MCF 10A (cell line): Measurements from ENCODE around the gene C12orf50. TPM values are rescaled to one million over a fixed set of nuclear protein-coding genes. Genes with fewer than 3 reads are reported as not detected.
"Not testable (repeated sequence)": the region's sequence is repeated elsewhere in the genome, so short reads cannot be mapped to it uniquely, and the experiment has no call there.

Experiments used
- BruUV-seq: library from RNA; stranded (reverse); fragments of 400-500 nt; replicated peaks from 2 replicates; lab custom pipeline; 2021; lab: Mats Ljungman, UMichigan
- CTCF ChIA-PET: fragments of 300-600 bp; sonication (Branson Sonifier 250); formaldehyde crosslinking; extraction: SDS; loops from one replicate; lab custom pipeline; 2021; ENCODE audit warnings: antibody characterized with exemption, inconsistent platforms; lab: Yijun Ruan, JAX
- POLR2A ChIA-PET: fragments of 300-600, 350-650 bp; sonication (Branson Sonifier 250); formaldehyde crosslinking; extraction: SDS; loops from one replicate; lab custom pipeline; 2020; ENCODE audit warnings: antibody characterized with exemption, inconsistent platforms; lab: Yijun Ruan, JAX
- DNase-seq: peaks from one replicate; pipeline ENCODE4 v3.0.0-alpha.2; 2018; ENCODE audit not compliant: unreplicated experiment
- H3K27ac Mint-ChIP-seq: one replicate; pipeline ENCODE4 v1.8.0; 2022; ENCODE audit warnings: mild to moderate bottlenecking, low read depth, mixed read lengths; ENCODE audit not compliant: unreplicated experiment
- H3K27me3 Mint-ChIP-seq: one replicate; pipeline ENCODE4 v1.8.0; 2022; ENCODE audit warnings: mixed read lengths; ENCODE audit not compliant: insufficient read depth, unreplicated experiment
- H3K36me3 Mint-ChIP-seq: one replicate; pipeline ENCODE4 v1.8.0; 2022; ENCODE audit warnings: mild to moderate bottlenecking, moderate library complexity, mixed read lengths; ENCODE audit not compliant: insufficient read depth, unreplicated experiment
- H3K4me1 Mint-ChIP-seq: one replicate; pipeline ENCODE4 v1.8.0; 2022; ENCODE audit warnings: mixed read lengths; ENCODE audit not compliant: insufficient read depth, unreplicated experiment
- H3K4me3 Mint-ChIP-seq: one replicate; pipeline ENCODE4 v1.8.0; 2022; ENCODE audit warnings: mild to moderate bottlenecking, moderate library complexity, mixed read lengths; ENCODE audit not compliant: unreplicated experiment
- H3K9me3 Mint-ChIP-seq: one replicate; pipeline ENCODE4 v1.8.0; 2022; ENCODE audit warnings: mixed read lengths; ENCODE audit not compliant: unreplicated experiment
- intact Hi-C: fragments of 100-400 bp; cut with micrococcal nuclease; formaldehyde crosslinking; loops from 2 replicates; pipeline ENCODE4 v1.14.1; 2022
- total RNA-seq: library from RNA; stranded (reverse); gene quantifications from 2 replicates; pipeline ENCODE4 v1.2.3, GENCODE V29; 2022
- TF ChIP-seq, protein P1 (sequence below): fragments of 200-600 bp; IDR thresholded peaks from one replicate; pipeline ENCODE4 v1.8.0; 2022; ENCODE audit warnings: antibody characterized with exemption, mild to moderate bottlenecking; ENCODE audit not compliant: unreplicated experiment

Gene C12orf50
- total RNA-seq, 1 experiment from 2014 or later, result not detected

DNA sequence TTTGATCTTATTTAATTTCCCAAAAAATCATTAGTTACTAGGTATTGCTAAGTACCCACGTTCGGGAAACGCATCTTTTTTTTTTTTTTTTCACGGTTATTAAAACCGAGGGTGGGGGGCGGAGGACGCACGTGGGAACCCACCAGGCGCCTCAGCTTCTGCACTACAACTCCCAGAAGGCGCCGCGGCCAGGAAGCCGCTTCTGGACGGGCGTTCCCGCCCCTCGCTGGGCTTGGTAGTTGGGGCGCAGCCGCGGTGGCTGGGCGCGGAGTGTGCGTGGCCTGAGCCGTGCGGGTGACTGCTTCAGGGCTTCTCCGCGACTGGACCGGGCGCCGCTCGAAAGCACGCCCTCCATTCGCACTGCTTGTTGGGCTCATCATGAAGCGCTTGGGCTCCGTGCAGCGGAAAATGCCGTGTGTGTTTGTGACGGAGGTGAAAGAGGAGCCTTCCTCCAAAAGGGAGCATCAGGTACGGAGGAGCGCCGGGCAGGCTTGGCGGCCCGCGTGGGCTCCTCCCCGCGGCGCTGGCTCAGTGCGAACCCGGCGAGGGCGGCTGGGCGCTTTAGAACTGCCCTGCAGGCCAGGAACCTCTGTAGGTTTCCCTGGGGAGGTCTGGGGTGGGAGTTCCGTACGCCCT, 6.2 kb upstream of the C12orf50 start:
- peaks cover 11% of the 10 kb centered on the region for H3K36me3 Mint-ChIP-seq
- peak; percentile 89 for DNase-seq
- H3K4me3 Mint-ChIP-seq, result peak overlapping the region; percentile 98
- POLR2A ChIA-PET, result interaction anchor here (0.6 to 2.3 kb wide), 7 partner anchors 11 to 107 kb away, joined by 3 to 5 read pairs (median 4); partner anchors contain the start of genes CEP290 and TMTC3
- intact Hi-C loops, result no loop called here
- H3K9me3 Mint-ChIP-seq, result no peaks in the 10 kb centered on the region
- no TSS peak for BruUV-seq
- H3K4me1 Mint-ChIP-seq, result peaks cover 26% of the 10 kb centered on the region
- CTCF ChIA-PET, result interaction anchor here (0.8 kb wide), 1 partner anchor 20 kb away, joined by 4 read pairs; no protein-coding TSS in a partner anchor
- peak overlapping the region; percentile 93 for H3K27ac Mint-ChIP-seq
- H3K27me3 Mint-ChIP-seq, result no peaks in the 10 kb centered on the region
- TF ChIP-seq, protein P1, sequence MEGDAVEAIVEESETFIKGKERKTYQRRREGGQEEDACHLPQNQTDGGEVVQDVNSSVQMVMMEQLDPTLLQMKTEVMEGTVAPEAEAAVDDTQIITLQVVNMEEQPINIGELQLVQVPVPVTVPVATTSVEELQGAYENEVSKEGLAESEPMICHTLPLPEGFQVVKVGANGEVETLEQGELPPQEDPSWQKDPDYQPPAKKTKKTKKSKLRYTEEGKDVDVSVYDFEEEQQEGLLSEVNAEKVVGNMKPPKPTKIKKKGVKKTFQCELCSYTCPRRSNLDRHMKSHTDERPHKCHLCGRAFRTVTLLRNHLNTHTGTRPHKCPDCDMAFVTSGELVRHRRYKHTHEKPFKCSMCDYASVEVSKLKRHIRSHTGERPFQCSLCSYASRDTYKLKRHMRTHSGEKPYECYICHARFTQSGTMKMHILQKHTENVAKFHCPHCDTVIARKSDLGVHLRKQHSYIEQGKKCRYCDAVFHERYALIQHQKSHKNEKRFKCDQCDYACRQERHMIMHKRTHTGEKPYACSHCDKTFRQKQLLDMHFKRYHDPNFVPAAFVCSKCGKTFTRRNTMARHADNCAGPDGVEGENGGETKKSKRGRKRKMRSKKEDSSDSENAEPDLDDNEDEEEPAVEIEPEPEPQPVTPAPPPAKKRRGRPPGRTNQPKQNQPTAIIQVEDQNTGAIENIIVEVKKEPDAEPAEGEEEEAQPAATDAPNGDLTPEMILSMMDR, result no peak

DNA sequence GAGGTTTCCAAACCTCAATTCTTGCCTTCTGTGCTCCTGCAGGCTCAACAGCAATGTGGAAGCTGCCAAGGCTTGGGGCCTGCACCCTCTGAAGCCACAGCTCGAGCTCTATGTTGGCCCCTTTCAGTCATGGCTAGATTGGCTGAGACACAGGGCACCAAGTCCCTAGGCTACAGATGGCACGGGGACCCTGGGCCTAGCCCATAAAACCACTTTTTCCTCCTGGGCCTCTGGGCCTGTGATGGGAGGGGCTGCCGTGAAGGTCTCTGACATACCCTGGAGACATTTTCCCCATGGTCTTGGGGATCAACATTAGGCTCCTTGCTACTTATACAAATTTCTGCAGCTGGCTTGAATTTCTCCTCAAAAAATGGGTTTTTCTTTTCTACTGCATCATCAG, 2.0 kb upstream of the C12orf50 start:
- BruUV-seq, intact Hi-C loops, H3K27ac Mint-ChIP-seq, H3K4me3 Mint-ChIP-seq, DNase-seq, POLR2A ChIA-PET, H3K4me1 Mint-ChIP-seq, H3K9me3 Mint-ChIP-seq, H3K27me3 Mint-ChIP-seq, CTCF ChIA-PET: not testable (repeated sequence)
- H3K36me3 Mint-ChIP-seq, result peaks cover 11% of the 10 kb centered on the region

DNA sequence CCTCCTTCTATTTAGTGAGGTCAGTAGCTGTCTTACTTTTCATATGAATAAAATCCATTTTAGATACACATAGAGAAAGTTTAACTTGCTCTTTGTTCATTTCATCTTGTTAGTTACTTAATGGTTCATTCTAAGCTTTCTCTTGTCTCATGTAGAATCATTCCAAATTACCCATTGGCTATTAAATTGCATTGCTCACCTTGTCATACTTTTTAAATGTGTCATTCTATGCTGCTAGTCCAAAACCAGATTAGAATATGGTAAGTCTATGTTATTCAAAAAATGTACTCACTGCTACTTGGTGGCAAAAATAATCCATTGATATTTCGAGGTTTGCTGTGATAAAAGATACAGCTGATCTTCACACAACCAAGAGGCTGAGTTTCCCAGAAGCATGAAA, 3.0 kb downstream of the C12orf50 start:
- Mint-ChIP-seq H3K36me3 (no peaks in the 10 kb centered on the region), H3K4me3 (no peak overlapping the region), H3K27me3 (no peaks in the 10 kb centered on the region), H3K9me3 (no peaks in the 10 kb centered on the region), H3K4me1 (no peaks in the 10 kb centered on the region), H3K27ac (no peak overlapping the region)
- no peak for DNase-seq
- CTCF ChIA-PET, result no interaction called here
- no TSS peak for BruUV-seq
- POLR2A ChIA-PET, result no interaction called here
- TF ChIP-seq, protein P1, result no peak
- intact Hi-C loops, result no loop called here

DNA sequence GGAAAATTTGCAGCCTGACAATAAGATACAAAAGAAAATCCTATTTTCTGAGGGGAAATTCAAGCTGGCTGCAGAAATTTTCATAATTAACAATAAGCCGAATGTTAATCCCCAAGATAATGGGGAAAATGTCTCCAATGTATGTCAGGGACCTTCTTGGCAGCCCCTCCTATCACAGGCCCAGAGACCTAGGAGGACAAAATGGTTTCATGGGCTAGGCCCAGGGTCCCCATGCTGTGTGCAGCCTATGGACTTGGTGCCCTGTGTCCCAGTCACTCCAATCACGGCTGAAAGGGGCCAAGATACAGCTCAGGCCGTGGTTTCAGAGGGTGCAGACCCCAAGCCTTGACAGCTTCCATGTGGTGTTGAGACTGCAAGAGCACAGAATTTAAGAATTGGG, 11.2 kb downstream of the C12orf50 start:
- Mint-ChIP-seq H3K9me3 (peaks cover 16% of the 10 kb centered on the region), H3K4me3 (no peak overlapping the region)

More for the DNA sequence above, 11.2 kb downstream of the C12orf50 start:
- intact Hi-C loops, result no loop called here
- BruUV-seq, result no TSS peak
- H3K36me3 Mint-ChIP-seq, result no peaks in the 10 kb centered on the region
- no peaks in the 10 kb centered on the region for H3K27me3 Mint-ChIP-seq
- CTCF ChIA-PET, result no interaction called here
- H3K4me1 Mint-ChIP-seq, result no peaks in the 10 kb centered on the region
- no peak for DNase-seq
- POLR2A ChIA-PET, result no interaction called here
- no peak overlapping the region for H3K27ac Mint-ChIP-seq
- TF ChIP-seq, protein P1, result no peak
